Astrocyte (in vitro differentiated cells and primary cell): ENCODE measurements around the gene SCAPER.

ENCODE experiments used
- EZH2 ChIP-seq: IDR thresholded peaks from 2 replicates; pipeline ENCODE4 v1.6.1; 2012; ENCODE audit warnings: mild to moderate bottlenecking, low read length, inconsistent platforms; ENCODE audit not compliant: insufficient read depth
- TF ChIP-seq, protein P1 (sequence below): IDR thresholded peaks from 2 replicates; pipeline ENCODE4 v1.5.1; 2011; ENCODE audit warnings: low read depth, mild to moderate bottlenecking, inconsistent platforms, low read length, moderate library complexity; ENCODE audit not compliant: insufficient read depth

DNA sequence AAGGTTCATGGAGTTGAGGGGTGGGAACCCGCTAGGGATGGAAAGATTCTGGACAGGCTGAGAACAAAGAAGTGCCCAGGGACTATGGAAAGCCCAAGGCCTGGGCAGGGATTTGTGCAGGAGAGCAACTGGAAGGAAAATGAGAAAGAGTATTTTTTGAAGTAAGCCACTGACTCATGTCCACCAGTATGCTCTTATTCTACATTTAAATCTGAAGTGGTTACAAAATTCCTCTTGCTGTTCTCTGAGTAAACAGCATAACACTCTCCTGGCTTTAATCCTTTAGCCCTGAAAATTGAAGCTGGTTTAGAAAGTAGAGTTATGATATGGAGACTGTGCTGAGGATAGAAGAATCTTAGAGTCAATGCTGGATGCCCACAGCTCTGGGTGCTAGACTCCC is 403.4 kb downstream of the SCAPER start:
- TF ChIP-seq EZH2: no peak
- TF ChIP-seq, protein P1, sequence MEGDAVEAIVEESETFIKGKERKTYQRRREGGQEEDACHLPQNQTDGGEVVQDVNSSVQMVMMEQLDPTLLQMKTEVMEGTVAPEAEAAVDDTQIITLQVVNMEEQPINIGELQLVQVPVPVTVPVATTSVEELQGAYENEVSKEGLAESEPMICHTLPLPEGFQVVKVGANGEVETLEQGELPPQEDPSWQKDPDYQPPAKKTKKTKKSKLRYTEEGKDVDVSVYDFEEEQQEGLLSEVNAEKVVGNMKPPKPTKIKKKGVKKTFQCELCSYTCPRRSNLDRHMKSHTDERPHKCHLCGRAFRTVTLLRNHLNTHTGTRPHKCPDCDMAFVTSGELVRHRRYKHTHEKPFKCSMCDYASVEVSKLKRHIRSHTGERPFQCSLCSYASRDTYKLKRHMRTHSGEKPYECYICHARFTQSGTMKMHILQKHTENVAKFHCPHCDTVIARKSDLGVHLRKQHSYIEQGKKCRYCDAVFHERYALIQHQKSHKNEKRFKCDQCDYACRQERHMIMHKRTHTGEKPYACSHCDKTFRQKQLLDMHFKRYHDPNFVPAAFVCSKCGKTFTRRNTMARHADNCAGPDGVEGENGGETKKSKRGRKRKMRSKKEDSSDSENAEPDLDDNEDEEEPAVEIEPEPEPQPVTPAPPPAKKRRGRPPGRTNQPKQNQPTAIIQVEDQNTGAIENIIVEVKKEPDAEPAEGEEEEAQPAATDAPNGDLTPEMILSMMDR: no peak
